Neural progenitor cell (in vitro differentiated cells): ENCODE results near the gene SLC6A12. TPM values are rescaled to one million over a fixed set of nuclear protein-coding genes. Genes with fewer than 3 reads are reported as not detected.
"Not testable (repeated sequence)": the region's sequence is repeated elsewhere in the genome, so short reads cannot be mapped to it uniquely, and the experiment has no call there.

ENCODE experiments used
- DNase-seq: peaks from one replicate; pipeline ENCODE4 v3.0.0-alpha.2; 2016; ENCODE audit warnings: low spot score
- H2AFZ ChIP-seq: fragments of 200-600 bp; sonication (generic); replicated peaks from 2 replicates; pipeline ENCODE4 v1.6.1; 2016; ENCODE audit warnings: antibody characterized with exemption
- H3F3A ChIP-seq: fragments of 200-600 bp; sonication (generic); 2 replicates; pipeline ENCODE4 v1.6.1; 2016; ENCODE audit warnings: antibody characterized with exemption, low read depth
- H3K27ac ChIP-seq: fragments of 200-600 bp; sonication (generic); 2 replicates; pipeline ENCODE4 v1.5.1; 2016; ENCODE audit warnings: mild to moderate bottlenecking
- H3K27me3 ChIP-seq: fragments of 200-600 bp; sonication (generic); 2 replicates; pipeline ENCODE4 v1.6.1; 2016; ENCODE audit warnings: mild to moderate bottlenecking, moderate library complexity
- H3K36me3 ChIP-seq: fragments of 200-600 bp; sonication (generic); 2 replicates; pipeline ENCODE4 v1.5.1; 2016
- H3K4me1 ChIP-seq: fragments of 200-600 bp; sonication (generic); 2 replicates; pipeline ENCODE4 v1.6.1; 2016; ENCODE audit warnings: mixed run types
- H3K4me2 ChIP-seq: fragments of 200-600 bp; sonication (generic); 2 replicates; pipeline ENCODE4 v1.6.1; 2016
- H3K4me3 ChIP-seq: fragments of 200-600 bp; sonication (generic); 2 replicates; pipeline ENCODE4 v1.5.1; 2016
- H3K79me2 ChIP-seq: fragments of 200-600 bp; sonication (generic); 2 replicates; pipeline ENCODE4 v1.6.1; 2016; ENCODE audit warnings: low read depth
- H3K9ac ChIP-seq: fragments of 200-600 bp; sonication (generic); 2 replicates; pipeline ENCODE4 v1.6.1; 2016
- H3K9me3 ChIP-seq: fragments of 200-600 bp; sonication (generic); 2 replicates; pipeline ENCODE4 v1.5.1; 2016; ENCODE audit warnings: low read depth
- H4K20me1 ChIP-seq: fragments of 200-600 bp; sonication (generic); 2 replicates; pipeline ENCODE4 v1.6.1; 2016; ENCODE audit warnings: low read depth
- H3K27ac Mint-ChIP-seq: 3 replicates; pipeline ENCODE4 v1.8.0; 2021; ENCODE audit warnings: mixed read lengths
- H3K27me3 Mint-ChIP-seq: 2 replicates; pipeline ENCODE4 v1.8.0; 2022; ENCODE audit warnings: low read depth, mild to moderate bottlenecking, inconsistent platforms, moderate library complexity, mixed read lengths; ENCODE audit not compliant: insufficient read depth
- H3K36me3 Mint-ChIP-seq: 3 replicates; pipeline ENCODE4 v1.8.0; 2021; ENCODE audit warnings: mixed read lengths
- H3K4me1 Mint-ChIP-seq: 3 replicates; pipeline ENCODE4 v1.8.0; 2021; ENCODE audit warnings: mixed read lengths
- H3K4me3 Mint-ChIP-seq: 3 replicates; pipeline ENCODE4 v1.8.0; 2021; ENCODE audit warnings: mild to moderate bottlenecking, moderate library complexity, mixed read lengths
- H3K9me3 Mint-ChIP-seq: 3 replicates; pipeline ENCODE4 v1.8.0; 2020; ENCODE audit warnings: mixed read lengths
- EZH2 ChIP-seq: fragments of 200-600 bp; sonication (generic); IDR thresholded peaks from 2 replicates; pipeline ENCODE4 v1.6.1; 2017; ENCODE audit warnings: antibody characterized with exemption, mild to moderate bottlenecking, moderate library complexity
- EZH2phosphoT487 ChIP-seq: fragments of 200-600 bp; sonication (generic); IDR thresholded peaks from 2 replicates; pipeline ENCODE4 v1.6.1; 2017; ENCODE audit warnings: antibody characterized with exemption
- total RNA-seq: library from RNA; depleted of rRNA; stranded (reverse); fragments of >200 nt; gene quantifications from 2 replicates; pipeline ENCODE4 v1.2.3, GENCODE V29; 2015; ENCODE audit warnings: low replicate concordance
- TF ChIP-seq, protein P1 (sequence below): fragments of 200-600 bp; sonication (generic); IDR thresholded peaks from 2 replicates; pipeline ENCODE4 v1.5.1; 2017; ENCODE audit warnings: antibody characterized with exemption, mild to moderate bottlenecking

Gene SLC6A12
- total RNA-seq, 1 donor from 2014 or later: not detected

- Mint-ChIP-seq H3K4me3 (no peak overlapping the region), H3K36me3 (peaks cover 6% of the 10 kb centered on the region), H3K4me1 (no peaks in the 10 kb centered on the region), H3K27me3 (peaks cover 24% of the 10 kb centered on the region), H3K27ac (no peak overlapping the region), H3K9me3 (peaks cover 26% of the 10 kb centered on the region)
- Histone ChIP-seq H3K9me3 (no peaks in the 10 kb centered on the region), H3K27me3 (no peaks in the 10 kb centered on the region), H3K36me3 (no peaks in the 10 kb centered on the region), H3K27ac (no peak overlapping the region), H3K4me1 (no peaks in the 10 kb centered on the region), H2AFZ (no peak overlapping the region), H4K20me1 (no peaks in the 10 kb centered on the region), H3K4me2 (no peak overlapping the region), H3F3A (no peaks in the 10 kb centered on the region), H3K9ac (no peak overlapping the region), H3K79me2 (no peaks in the 10 kb centered on the region), H3K4me3 (no peak overlapping the region)
- no peak for DNase-seq
- TF ChIP-seq EZH2: no peak
- no peak for TF ChIP-seq EZH2phosphoT487
- TF ChIP-seq, protein P1, sequence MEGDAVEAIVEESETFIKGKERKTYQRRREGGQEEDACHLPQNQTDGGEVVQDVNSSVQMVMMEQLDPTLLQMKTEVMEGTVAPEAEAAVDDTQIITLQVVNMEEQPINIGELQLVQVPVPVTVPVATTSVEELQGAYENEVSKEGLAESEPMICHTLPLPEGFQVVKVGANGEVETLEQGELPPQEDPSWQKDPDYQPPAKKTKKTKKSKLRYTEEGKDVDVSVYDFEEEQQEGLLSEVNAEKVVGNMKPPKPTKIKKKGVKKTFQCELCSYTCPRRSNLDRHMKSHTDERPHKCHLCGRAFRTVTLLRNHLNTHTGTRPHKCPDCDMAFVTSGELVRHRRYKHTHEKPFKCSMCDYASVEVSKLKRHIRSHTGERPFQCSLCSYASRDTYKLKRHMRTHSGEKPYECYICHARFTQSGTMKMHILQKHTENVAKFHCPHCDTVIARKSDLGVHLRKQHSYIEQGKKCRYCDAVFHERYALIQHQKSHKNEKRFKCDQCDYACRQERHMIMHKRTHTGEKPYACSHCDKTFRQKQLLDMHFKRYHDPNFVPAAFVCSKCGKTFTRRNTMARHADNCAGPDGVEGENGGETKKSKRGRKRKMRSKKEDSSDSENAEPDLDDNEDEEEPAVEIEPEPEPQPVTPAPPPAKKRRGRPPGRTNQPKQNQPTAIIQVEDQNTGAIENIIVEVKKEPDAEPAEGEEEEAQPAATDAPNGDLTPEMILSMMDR: no peak
Measured at GRCh38 chr12:237026-237815, 23.3 kb upstream of the SLC6A12 start.

DNA sequence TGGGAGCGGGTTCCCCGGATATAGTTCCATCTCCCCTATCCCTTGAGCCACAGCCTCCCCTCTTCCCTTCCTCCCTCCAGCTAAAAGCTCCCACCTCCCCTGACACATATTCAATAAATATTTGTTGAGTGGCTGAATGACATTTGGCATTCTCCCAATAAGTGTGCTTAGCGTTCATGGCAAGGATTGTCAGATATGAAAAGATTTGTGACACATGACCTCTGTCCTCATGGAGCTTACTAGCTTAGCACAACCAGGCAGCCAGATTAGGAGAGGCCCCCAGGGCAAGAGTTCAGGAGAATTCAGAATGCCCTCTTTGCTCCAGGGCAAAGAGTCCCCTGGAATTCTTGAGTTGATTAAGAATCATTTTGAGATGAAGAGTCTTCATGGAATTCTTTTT, 22.5 kb upstream of the SLC6A12 start:
- H3K27ac ChIP-seq: no peak overlapping the region
- no peaks in the 10 kb centered on the region for H3K27me3 ChIP-seq
- H3K4me1 ChIP-seq: peaks cover 4% of the 10 kb centered on the region
- H3K27me3 Mint-ChIP-seq: peaks cover 28% of the 10 kb centered on the region
- H3F3A ChIP-seq: no peaks in the 10 kb centered on the region
- peaks cover 3% of the 10 kb centered on the region for H3K4me1 Mint-ChIP-seq
- H2AFZ ChIP-seq: no peak overlapping the region
- H3K27ac Mint-ChIP-seq: no peak overlapping the region
- no peak for DNase-seq
- no peaks in the 10 kb centered on the region for H3K9me3 ChIP-seq
- no peaks in the 10 kb centered on the region for H3K36me3 ChIP-seq
- H3K36me3 Mint-ChIP-seq: peaks cover 6% of the 10 kb centered on the region
- H3K79me2 ChIP-seq: no peaks in the 10 kb centered on the region
- H3K4me3 ChIP-seq: no peak overlapping the region
- TF ChIP-seq EZH2phosphoT487: no peak
- TF ChIP-seq EZH2: no peak
- TF ChIP-seq, protein P1: no peak
- no peak overlapping the region for H3K9ac ChIP-seq
- H3K4me2 ChIP-seq: no peak overlapping the region
- peaks cover 26% of the 10 kb centered on the region for H3K9me3 Mint-ChIP-seq
- no peaks in the 10 kb centered on the region for H4K20me1 ChIP-seq
- H3K4me3 Mint-ChIP-seq: peak overlapping the region; percentile 4

DNA sequence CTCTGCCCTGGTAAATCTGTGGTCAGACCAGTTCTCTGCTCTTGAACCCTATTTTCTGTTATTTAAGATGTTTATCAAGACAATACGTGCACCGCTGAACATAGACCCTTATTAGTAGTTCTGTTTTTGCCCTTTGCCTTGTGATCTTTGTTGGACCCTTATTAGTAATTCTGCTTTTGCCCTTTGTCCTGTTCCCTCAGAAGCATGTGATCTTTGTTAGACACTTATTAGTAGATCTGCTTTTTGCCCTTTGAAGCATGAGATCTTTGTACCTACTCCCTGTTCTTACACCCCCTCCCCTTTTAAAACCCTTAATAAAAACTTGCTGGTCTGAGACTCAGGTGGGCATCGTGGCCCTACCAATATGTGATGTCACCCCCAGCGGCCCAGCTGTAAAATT, 22.0 kb upstream of the SLC6A12 start:
- H3K27ac Mint-ChIP-seq, DNase-seq, H3K27me3 ChIP-seq, H3K27ac ChIP-seq, H3K9ac ChIP-seq, H3K4me2 ChIP-seq, H3K79me2 ChIP-seq, H3K36me3 ChIP-seq, H3F3A ChIP-seq, H3K9me3 ChIP-seq, H3K36me3 Mint-ChIP-seq, H4K20me1 ChIP-seq, H3K4me1 Mint-ChIP-seq, H3K4me1 ChIP-seq, H3K4me3 ChIP-seq, H2AFZ ChIP-seq: not testable (repeated sequence)
- Mint-ChIP-seq H3K27me3 (peaks cover 31% of the 10 kb centered on the region), H3K4me3 (peak overlapping the region; percentile 8), H3K9me3 (peaks cover 26% of the 10 kb centered on the region)

DNA sequence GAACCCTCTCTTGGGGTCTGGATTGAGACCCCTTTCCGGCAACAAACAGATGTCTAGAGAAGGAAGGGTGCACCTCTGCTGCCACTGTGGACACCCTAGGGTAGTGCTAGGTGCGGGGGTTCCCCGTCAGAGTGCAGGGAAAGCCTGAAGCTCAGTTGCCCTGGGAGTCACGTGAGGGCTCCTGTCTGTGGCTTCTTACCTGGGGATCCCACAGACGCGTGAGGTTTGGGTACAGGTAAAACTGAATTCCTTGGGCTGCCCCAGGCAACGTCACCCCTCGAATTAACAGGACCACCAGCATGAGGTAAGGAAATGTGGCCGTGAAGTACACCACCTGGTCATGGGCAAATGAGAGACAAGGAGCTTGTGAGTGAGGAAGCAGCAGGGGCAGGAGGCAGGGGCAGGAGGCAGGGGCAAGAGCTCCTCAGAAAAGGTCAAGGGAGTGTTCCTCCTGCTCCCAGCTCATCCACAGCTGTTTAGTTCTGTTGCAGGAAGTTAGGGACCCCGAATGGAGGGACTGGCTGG, 21.0 kb upstream of the SLC6A12 start:
- peaks cover 18% of the 10 kb centered on the region for H3K4me1 Mint-ChIP-seq
- DNase-seq: no peak
- no peak overlapping the region for H3K4me3 Mint-ChIP-seq
- Histone ChIP-seq H3K27ac (no peak overlapping the region), H3K9ac (no peak overlapping the region), H3K9me3 (no peaks in the 10 kb centered on the region), H3K27me3 (no peaks in the 10 kb centered on the region), H4K20me1 (no peaks in the 10 kb centered on the region), H3K4me3 (no peak overlapping the region), H3F3A (peaks cover 7% of the 10 kb centered on the region), H2AFZ (no peak overlapping the region), H3K4me2 (no peak overlapping the region), H3K4me1 (peaks cover 19% of the 10 kb centered on the region), H3K36me3 (no peaks in the 10 kb centered on the region), H3K79me2 (no peaks in the 10 kb centered on the region)
- peaks cover 39% of the 10 kb centered on the region for H3K27me3 Mint-ChIP-seq
- no peak overlapping the region for H3K27ac Mint-ChIP-seq
- TF ChIP-seq, protein P1: no peak
- TF ChIP-seq EZH2phosphoT487: no peak
- no peak for TF ChIP-seq EZH2
- peaks cover 6% of the 10 kb centered on the region for H3K36me3 Mint-ChIP-seq
- H3K9me3 Mint-ChIP-seq: peaks cover 26% of the 10 kb centered on the region
